HepG2 (cell line): ENCODE results near the gene SLC22A7. TPM values are rescaled to one million over a fixed set of nuclear protein-coding genes. Genes with fewer than 3 reads are reported as not detected.

Source experiments
- ATF6 ChIP-seq: sonication (generic); formaldehyde crosslinking; conservative IDR thresholded peaks from 2 replicates; pipeline ENCODE4 v1.4.0; 2020; ENCODE audit warnings: missing genetic modification reagents
- CENPT ChIP-seq: sonication (generic); formaldehyde crosslinking; IDR thresholded peaks from 2 replicates; pipeline ENCODE4 v1.8.0; 2022; ENCODE audit warnings: low read depth, mild to moderate bottlenecking, moderate library complexity, missing genetic modification reagents
- HHEX ChIP-seq: IDR thresholded peaks from 2 replicates; pipeline ENCODE4 v1.6.1; 2016; ENCODE audit warnings: control low read depth
- JDP2 ChIP-seq: sonication (generic); formaldehyde crosslinking; IDR thresholded peaks from 2 replicates; pipeline ENCODE4 v1.8.1; 2022; ENCODE audit warnings: missing genetic modification reagents, borderline replicate concordance
- NFYB ChIP-seq: sonication (generic); formaldehyde crosslinking; IDR thresholded peaks from 2 replicates; pipeline ENCODE4 v1.4.0; 2020; ENCODE audit warnings: missing genetic modification reagents
- NR2F6 ChIP-seq, 2 experiments: IDR thresholded peaks; 2 replicates each; pipeline ENCODE4 v1.6.1; 2016; ENCODE audit warnings: antibody characterized with exemption in 1 of 2, mild to moderate bottlenecking in 1 of 2
- REST ChIP-seq, 2 experiments: IDR thresholded peaks; 2 replicates each; pipeline ENCODE4 v1.6.1; 2011 to 2012; ENCODE audit warnings: low read length in 2 of 2, borderline replicate concordance in 1 of 2, low read depth in 1 of 2, mild to moderate bottlenecking in 1 of 2, moderate library complexity in 1 of 2
- SMAD3 ChIP-seq: sonication (generic); formaldehyde crosslinking; IDR thresholded peaks from 2 replicates; pipeline ENCODE4 v1.4.0; 2020; ENCODE audit warnings: missing genetic modification reagents
- TAF1 ChIP-seq: sonication (generic); formaldehyde crosslinking; IDR thresholded peaks from 2 replicates; pipeline ENCODE4 v1.4.0; 2020; ENCODE audit warnings: missing genetic modification reagents
- THAP7 ChIP-seq: sonication (generic); formaldehyde crosslinking; IDR thresholded peaks from 2 replicates; pipeline ENCODE4 v1.8.1; 2023; ENCODE audit warnings: mild to moderate bottlenecking, missing genetic modification reagents
- ZBTB1 ChIP-seq: sonication (generic); formaldehyde crosslinking; IDR thresholded peaks from 2 replicates; pipeline ENCODE4 v1.4.0; 2020; ENCODE audit warnings: missing genetic modification reagents, borderline replicate concordance
- ZGPAT ChIP-seq: IDR thresholded peaks from 2 replicates; pipeline ENCODE4 v1.6.1; 2016; ENCODE audit warnings: mild to moderate bottlenecking
- ZNF383 ChIP-seq: sonication (generic); formaldehyde crosslinking; IDR thresholded peaks from 2 replicates; pipeline ENCODE4 v1.4.0; 2020; ENCODE audit warnings: missing genetic modification reagents, mild to moderate bottlenecking, borderline replicate concordance
- ZNF432 ChIP-seq: sonication (generic); formaldehyde crosslinking; IDR thresholded peaks from 2 replicates; pipeline ENCODE4 v1.5.0; 2020; ENCODE audit warnings: missing genetic modification reagents, mild to moderate bottlenecking, borderline replicate concordance
- ZNF577 ChIP-seq: sonication (generic); formaldehyde crosslinking; IDR thresholded peaks from 2 replicates; pipeline ENCODE4 v1.4.0; 2020; ENCODE audit warnings: mild to moderate bottlenecking, low read depth, missing genetic modification reagents, borderline replicate concordance
- ZNF776 ChIP-seq: sonication (generic); formaldehyde crosslinking; IDR thresholded peaks from 2 replicates; pipeline ENCODE4 v1.4.0; 2020; ENCODE audit warnings: mild to moderate bottlenecking, missing genetic modification reagents
- ZNF839 ChIP-seq: sonication (generic); formaldehyde crosslinking; IDR thresholded peaks from 2 replicates; pipeline ENCODE4 v1.4.0; 2020; ENCODE audit warnings: missing genetic modification reagents, mild to moderate bottlenecking, borderline replicate concordance
- ZSCAN12 ChIP-seq: sonication (generic); formaldehyde crosslinking; IDR thresholded peaks from 2 replicates; pipeline ENCODE4 v1.9.0; 2021; ENCODE audit warnings: mild to moderate bottlenecking, missing genetic modification reagents
- ZSCAN22 ChIP-seq: sonication (generic); formaldehyde crosslinking; IDR thresholded peaks from 2 replicates; pipeline ENCODE4 v1.4.0; 2020; ENCODE audit warnings: mild to moderate bottlenecking, missing genetic modification reagents
- polyA plus RNA-seq, 8 experiments: library from polyadenylated mRNA; depleted of rRNA in 3 of 8; stranded (reverse) in 7 of 8; unstranded in 1 of 8; fragments of >200 nt; fragmentation: Illumina TruSeq in 4 of 8; extraction: Trizol in 4 of 8; gene quantifications; 2 replicates each; pipeline versions ENCODE4 v1.2.1 to v1.2.3, GENCODE V29; 2011 to 2016; ENCODE audit warnings: low read depth in 4 of 8, missing spikeins in 1 of 8, mixed read lengths in 1 of 8; ENCODE audit not compliant: insufficient read depth in 1 of 8
- total RNA-seq, 5 experiments: library from RNA; depleted of rRNA; stranded (reverse); fragments of >200 nt; fragmentation: Illumina TruSeq; extraction: Trizol; gene quantifications; 2 replicates each; pipeline ENCODE4 v1.2.3, GENCODE V29; 2016; ENCODE audit warnings: low read depth in 1 of 5

Gene SLC22A7
- total and polyA plus RNA-seq, 2 of the 13 experiments (the other 11 are each of a cell fraction or from before 2014, with no cell fraction given) = 5.3 to 22.6 TPM

GRCh38 chr6:43277643-43278523 is 20.2 kb upstream of the SLC22A7 start (continued):
- TF ChIP-seq ZSCAN12 (CRISPR knock-in tag) (no peak), CENPT (CRISPR knock-in tag) (0 out of 2 replicates have a peak, but pooled peaks have one; percentile 31), HHEX (CRISPR knock-in tag) (no peak), SMAD3 (peak; percentile 15), ZNF383 (CRISPR knock-in tag) (no peak), ZGPAT (CRISPR knock-in tag) (peak; percentile 36; the same call in 1 of the 2 replicates), ZSCAN22 (CRISPR knock-in tag) (no peak), REST (IDR thresholded peaks at IDR 0.05; ENCODE audit: borderline replicate concordance in 1 of 2, low read depth in 1 of 2, low read length in 2 of 2) (no peak), ATF6 (CRISPR knock-in tag) (no peak), NFYB (CRISPR knock-in tag) (no peak; the same call in 1 of the 2 replicates), NR2F6 (IDR thresholded peaks at IDR 0.05) (peak; percentile 37; the same call in 1 of the 2 replicates), NR2F6 (CRISPR knock-in tag; IDR thresholded peaks at IDR 0.05) (no peak), TAF1 (CRISPR knock-in tag) (no peak), ZNF776 (CRISPR knock-in tag) (0 out of 2 replicates have a peak, but pooled peaks have one; percentile 59), ZNF432 (no peak), ZNF577 (CRISPR knock-in tag) (no peak), THAP7 (CRISPR knock-in tag) (no peak), ZBTB1 (CRISPR knock-in tag) (no peak), JDP2 (CRISPR knock-in tag) (no peak), ZNF839 (0 out of 2 replicates have a peak, but pooled peaks have one; percentile 55)
